GM19455 (cell line): ENCODE results near the gene DTX3L.

Experiments
- ATAC-seq: cut with Tn5 transposase; IDR thresholded peaks from one replicate; pipeline ENCODE4 v1.9.1; 2021; ENCODE audit not compliant: unreplicated experiment

DTX3L gene

GRCh38 chr3:122564155-122564912 lies at the start of gene DTX3L, which contains the start of gene PARP9:
TSS of gene DTX3L (plus strand) at chr3:122564338. CDS start at chr3:122564427, 89 bp downstream.
TSS of gene PARP9 (minus strand) at chr3:122564300. CDS start at chr3:122559620, 4,680 bp downstream.
- peak; percentile 65 for ATAC-seq

GRCh38 chr3:122515020-122515468 lies 49.1 kb upstream of the DTX3L start:
- no peak for ATAC-seq

GRCh38 chr3:122515870-122516269 lies 48.3 kb upstream of the DTX3L start:
- ATAC-seq: no peak

GRCh38 chr3:122516846-122517360 lies 47.2 kb upstream of the DTX3L start:
- ATAC-seq: no peak

GRCh38 chr3:122519693-122520092 lies 44.4 kb upstream of the DTX3L start:
- no peak for ATAC-seq

- no peak for ATAC-seq
Observed at GRCh38 chr3:122520861-122521260, 43.3 kb upstream of the DTX3L start.

- ATAC-seq: no peak
Observed at GRCh38 chr3:122523317-122523716, 40.8 kb upstream of the DTX3L start.

- no peak for ATAC-seq
Observed at GRCh38 chr3:122530164-122530563, 34.0 kb upstream of the DTX3L start.

GRCh38 chr3:122533480-122533879 lies 30.7 kb upstream of the DTX3L start:
- peak; percentile 15 for ATAC-seq

- ATAC-seq: peak; percentile 100
Observed at GRCh38 chr3:122533931-122534334, 30.2 kb upstream of the DTX3L start.

GRCh38 chr3:122535964-122536631 lies 28.0 kb upstream of the DTX3L start:
- no peak for ATAC-seq

- ATAC-seq: no peak
Observed at GRCh38 chr3:122536632-122537001, 27.5 kb upstream of the DTX3L start.

GRCh38 chr3:122538956-122539490 lies 25.1 kb upstream of the DTX3L start:
- ATAC-seq: no peak

GRCh38 chr3:122546151-122546550 lies 18.0 kb upstream of the DTX3L start:
- ATAC-seq: no peak

GRCh38 chr3:122548076-122548475 lies 16.1 kb upstream of the DTX3L start:
- ATAC-seq: no peak

- ATAC-seq: no peak
Observed at GRCh38 chr3:122548619-122549018, 15.5 kb upstream of the DTX3L start.

- no peak for ATAC-seq
Observed at GRCh38 chr3:122553171-122553570, 11.0 kb upstream of the DTX3L start.

- no peak for ATAC-seq
Observed at GRCh38 chr3:122555275-122556071, 8.7 kb upstream of the DTX3L start.

- no peak for ATAC-seq
Observed at GRCh38 chr3:122557356-122557755, 6.8 kb upstream of the DTX3L start.

- no peak for ATAC-seq
Observed at GRCh38 chr3:122558605-122559004, 5.5 kb upstream of the DTX3L start.

- ATAC-seq: no peak
Observed at GRCh38 chr3:122559906-122560305, 4.2 kb upstream of the DTX3L start.
